HG03565 (cell line): ENCODE measurements around the gene PRKAR1B.

Source experiments
- ATAC-seq: cut with Tn5 transposase; IDR thresholded peaks from one replicate; pipeline ENCODE4 v1.9.1; 2021; ENCODE audit warnings: mild to moderate bottlenecking, moderate library complexity; ENCODE audit not compliant: unreplicated experiment

PRKAR1B gene

DNA sequence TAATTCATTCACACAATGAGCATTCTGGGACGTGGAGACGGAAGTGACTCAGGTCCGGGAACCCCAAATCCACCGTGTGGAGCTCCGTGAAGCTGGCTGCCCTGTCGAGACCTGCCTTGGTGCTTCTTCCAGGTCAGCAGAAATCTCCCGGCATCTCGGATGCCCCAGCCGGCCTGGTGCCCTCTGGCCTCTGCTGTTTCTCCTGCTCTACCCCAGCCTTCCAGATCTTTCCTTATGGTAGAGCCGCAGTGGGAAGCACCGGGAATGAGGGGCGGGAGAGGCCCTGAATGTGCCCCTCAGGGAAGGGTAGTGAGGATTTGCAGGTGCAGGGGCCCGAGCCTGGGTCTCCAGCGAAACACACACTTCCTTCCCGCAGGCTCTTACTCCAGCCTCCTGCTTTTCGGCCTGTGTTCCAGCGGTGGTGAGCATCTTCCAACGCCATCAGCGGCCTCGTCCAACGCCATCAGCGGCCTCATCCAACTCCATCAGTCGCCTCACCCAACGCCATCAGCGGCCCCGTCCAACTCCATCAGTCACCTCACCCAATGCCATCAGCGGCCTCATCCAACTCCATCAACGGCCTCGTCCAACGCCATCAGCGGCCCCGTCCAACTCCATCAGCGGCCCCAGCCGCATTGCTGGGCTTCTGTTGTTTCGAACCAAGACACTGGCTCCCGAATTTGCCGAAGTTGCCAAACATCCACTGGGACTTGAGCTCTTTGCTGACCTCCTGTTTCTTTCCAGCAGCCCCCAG, 150.4 kb downstream of the PRKAR1B start:
- ATAC-seq, result no peak

DNA sequence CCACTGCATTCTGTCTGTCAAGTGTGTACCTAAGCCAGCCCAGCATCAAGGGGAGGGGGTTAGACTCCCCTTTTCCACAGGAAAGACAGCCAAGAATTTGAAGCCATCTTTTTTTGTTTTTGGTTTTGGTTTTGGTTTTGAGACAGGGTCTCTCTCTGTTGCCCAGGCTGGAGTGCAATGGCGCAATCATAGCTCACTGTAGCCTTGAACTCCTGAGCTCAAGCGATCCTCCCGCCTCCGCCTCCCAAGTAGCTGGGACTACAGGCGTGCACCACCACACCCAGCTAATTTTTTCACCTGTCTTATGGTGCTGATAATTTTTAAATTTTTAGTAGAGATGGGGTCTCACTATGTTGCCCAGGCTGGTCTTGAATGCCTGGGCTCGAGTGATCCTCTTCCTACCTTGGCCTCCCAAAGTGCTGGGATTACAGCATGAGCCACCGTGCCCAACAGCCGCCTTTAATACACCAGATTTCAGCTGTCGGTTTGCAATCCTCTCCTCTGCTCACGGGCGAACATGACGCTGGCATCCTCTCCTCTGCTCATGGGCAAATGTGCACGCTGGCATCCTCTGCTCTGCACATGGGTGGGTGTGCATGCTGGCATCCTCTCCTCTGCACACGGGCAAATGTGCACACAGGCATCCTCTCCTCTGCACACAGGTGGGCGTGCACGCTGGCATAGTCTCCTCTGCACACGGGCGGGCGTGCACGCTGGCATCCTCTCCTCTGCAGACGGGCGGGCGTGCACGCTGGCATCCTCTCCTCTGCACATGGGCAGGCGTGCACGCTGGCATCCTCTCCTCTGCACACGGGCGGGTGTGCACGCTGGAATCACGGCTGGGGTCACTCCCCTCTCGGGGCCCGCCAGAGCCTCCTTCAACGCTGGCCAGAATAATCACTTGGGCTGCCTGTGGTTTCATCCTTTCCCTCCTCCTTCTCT, 151.4 kb downstream of the PRKAR1B start:
- no peak for ATAC-seq

DNA sequence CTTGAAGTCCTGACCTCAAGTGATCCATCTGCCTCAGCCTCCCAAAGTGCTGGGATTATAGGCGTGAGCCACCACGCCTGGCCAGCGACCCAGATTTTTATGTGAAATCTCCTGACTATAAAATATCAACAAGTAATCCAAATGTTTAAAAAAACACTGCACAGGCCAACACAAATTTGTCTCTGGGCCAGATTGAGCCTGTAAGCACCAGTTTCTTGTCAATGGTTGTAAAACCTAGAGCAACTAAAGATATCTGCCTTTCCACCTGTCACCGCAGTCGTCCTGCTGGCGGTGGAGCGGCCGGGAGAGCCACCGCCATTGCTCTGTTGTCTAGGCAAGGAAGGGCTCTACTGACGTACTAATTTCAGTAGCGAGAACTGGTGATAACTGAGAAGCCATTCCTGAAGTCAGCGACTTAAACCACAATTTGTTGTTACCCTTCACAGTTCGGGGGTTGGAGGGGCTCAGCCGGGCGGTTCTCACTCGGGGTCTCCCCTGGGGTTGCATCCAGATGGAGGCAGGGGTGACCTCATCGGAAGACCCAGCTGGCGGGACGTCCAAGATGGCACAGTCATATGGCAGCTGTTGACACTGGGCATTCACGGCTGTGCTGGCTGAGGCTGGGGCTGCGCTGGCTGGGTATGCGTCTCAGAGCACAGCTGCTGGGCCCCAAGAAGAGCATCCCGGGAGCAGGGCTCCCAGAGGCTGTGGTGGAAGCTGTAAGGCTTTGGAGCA, 152.3 kb downstream of the PRKAR1B start:
- no peak for ATAC-seq

DNA sequence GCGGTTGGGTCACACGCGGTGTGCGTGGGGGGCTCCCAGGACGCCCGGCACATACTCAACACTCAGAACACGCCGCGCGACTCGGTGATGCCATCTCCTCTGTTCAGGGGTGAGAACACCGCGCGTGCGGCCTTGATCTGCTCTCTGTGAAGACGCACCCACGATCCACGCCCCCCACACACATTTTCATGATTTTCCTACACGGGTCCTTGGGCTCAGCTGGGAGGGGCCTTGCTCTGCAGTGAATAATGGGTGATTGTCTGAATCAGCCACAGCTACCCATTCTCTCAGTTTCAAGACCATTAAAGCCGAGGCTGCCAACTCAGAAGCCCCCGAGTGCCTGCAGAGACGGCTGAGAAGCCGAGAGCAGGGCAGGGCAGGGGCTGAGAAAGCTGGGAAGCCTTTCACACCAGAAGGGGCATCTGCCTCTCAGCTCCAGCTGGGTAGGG, 153.1 kb downstream of the PRKAR1B start:
- no peak for ATAC-seq

DNA sequence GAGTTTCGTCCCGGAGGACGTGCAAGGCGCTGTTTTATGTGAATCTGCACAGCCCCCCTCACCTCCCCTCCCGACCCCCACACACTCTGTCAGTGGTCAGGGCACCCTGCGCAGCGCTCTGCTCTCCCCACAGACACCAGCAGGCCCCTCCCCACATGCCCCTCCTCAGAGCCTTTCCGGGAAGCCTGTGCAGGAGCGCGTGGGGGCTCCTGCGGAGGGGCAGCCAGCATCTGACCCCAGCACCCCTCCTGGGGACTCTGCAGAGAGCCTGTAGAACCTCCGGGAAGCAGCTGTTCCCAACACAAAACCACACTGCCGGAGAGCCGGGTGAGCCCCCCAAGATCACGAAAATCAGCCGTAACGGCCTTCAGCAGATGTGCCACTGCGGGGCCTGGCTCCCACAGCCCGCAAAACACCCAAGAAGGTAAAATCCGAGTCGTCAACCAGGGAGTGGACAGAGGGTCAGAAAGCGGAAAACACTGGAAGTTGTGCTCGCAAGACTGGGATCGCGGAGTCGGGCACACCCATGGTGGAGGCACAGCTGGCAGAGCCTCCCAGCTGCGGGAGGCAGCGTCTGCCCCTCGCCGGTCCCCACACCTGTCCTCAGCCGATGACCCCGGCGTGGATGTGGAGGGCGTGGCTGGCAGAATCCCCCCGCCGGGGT, 153.7 kb downstream of the PRKAR1B start:
- no peak for ATAC-seq

DNA sequence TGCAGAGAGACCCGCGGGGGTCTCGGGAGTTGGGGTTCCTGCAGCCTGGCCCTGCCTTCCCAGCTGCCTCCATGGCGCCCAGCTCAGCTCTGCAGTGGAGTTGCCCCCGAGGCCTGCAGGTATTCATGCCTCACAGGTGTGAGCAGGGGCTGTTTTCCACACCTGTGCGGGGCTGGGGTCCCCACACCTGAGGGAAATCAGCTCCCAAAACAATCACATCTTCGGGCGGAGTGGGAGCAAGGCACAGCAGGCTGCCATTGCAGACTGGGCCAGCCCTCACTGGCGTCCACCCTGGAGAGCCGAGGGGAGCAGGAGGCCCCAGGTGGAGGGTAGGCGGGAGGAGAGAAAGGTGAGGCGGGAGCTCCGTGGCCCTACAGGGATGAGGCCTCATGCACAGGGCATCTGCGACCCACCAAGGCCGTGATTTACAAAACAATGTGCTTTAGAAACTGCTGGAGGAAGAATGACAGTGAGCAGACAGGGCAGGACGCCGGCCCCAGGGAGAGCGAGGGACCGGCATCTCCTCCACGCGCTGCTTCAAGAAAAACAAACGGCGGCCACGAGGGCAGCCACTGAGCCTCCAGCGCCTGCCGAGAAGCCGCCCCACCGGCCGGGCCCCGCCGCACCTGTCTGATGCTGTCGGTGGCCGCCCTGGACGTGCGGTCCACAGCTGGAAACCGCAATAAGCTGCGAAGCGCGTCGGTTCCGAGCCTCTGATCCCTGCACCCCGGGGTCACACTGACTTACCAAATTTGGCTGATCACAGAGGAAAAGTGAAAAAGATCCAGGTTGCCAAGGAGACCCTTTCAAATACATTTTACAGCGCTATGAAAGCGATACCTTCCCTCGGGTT, 154.4 kb downstream of the PRKAR1B start:
- no peak for ATAC-seq

DNA sequence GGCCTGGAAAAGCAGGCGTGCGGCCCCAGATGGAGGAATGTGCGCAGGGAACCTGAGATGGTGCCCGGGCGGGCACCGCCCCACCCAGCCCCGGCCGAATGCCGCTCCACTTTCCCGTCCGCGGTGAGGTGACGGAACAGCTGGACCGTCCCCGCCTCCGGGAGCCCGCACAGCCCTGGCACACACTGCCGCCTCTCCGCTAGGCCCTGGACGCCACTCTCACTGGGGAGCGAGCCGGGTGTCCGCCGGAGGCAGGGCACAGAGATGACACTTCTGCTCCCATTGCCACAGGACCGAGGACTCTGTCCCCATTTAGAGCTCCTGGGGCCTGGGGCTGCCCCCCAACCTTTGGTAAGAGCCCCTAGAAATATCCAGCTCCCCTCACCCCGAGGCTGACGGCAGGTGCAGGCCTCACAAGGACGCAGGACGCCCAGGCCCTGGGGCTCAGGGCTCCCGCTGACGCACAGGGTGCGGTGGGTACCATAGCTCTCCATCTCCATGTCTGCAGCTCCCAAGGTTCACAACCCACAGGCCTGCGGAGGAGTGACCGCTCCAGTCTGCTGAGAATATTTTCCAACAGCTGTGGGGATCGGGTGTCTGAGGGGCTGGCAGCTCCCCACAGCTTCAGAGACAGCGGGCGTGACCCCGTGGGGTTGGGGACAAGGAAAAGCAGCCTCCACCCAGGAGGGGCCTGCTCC, 155.2 kb downstream of the PRKAR1B start:
- ATAC-seq, result no peak

DNA sequence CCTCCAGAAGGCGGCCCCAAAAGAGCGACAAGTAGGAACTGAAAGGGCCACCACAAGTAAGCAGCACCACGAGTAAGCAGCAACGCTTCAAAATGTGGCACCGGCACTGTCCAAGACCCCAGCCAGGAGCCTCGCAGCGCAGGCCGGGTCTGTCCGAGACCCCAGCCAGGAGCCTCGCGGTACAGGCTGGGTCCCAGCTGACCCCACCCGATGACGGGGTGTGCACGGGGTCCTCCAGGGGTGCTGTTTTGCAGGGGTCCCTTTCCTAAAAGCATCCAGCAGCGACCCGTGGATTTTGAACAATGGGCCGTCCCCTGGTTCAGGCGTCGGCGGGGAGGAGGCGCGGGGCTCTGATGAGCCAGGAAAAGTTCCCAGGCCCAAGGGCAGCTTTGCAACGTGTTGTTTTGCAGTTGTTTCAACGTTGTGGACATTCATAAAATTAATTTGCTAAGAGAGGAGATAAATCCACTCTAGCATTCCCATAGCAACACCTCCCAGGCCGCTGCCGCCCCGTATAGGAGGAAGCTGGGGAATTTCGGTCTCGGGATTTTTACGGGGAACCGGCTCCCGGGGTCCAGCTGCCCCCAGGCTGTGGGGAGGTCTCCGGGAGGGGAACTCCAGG, 155.9 kb downstream of the PRKAR1B start:
- no peak for ATAC-seq

DNA sequence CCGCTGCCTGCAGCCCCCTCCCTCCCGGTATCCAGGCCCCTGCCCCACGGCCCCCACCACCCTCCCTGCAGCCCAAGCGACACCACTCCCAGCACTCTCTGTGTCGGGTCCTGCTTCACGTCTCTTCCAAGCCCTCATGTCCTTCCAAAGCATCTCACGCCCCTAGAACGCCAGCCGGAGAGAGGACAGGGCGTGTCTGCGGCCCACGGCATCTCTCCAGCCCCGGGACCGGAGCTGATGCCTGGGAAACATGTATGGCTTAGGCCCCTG, 156.3 kb downstream of the PRKAR1B start:
- no peak for ATAC-seq

DNA sequence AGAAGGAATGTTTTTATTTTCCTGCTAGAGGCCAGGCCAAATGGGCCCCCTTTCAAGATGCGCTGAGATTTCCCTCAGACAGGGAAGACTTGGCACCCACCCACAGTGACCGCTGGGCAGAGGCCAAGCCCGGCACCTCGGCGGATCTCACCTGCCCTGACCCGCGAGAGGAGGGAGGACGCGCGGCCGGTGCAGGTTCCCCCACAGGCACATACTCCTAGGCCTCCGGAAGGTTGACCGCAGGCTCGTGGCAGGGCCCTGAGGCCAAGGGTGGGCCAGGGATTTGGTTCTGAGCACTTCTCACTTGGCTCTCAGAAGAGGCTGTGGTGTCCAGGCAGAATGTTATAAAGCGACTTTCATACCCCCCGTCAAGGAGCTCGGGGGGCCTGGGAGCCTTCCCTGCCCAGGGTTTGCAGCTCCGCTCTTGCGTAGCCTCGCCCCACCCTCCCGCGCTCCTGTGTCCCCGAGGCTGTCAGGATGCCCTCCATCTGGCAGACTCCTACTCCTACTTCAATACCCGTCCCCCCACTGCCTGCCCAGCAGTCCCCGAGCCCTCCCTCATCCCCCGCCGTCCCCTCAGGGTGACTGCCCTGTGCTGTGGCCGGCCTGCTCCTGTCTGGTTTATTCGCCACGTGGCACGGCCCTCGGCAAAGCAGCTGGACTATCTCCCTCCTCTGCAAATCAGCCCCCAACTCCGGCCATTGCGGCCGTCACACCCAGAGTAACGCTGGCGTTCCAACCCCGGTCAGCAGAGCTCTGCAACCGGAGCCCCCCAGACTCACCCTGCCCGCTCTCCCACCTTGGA, 156.9 kb downstream of the PRKAR1B start:
- no peak for ATAC-seq

DNA sequence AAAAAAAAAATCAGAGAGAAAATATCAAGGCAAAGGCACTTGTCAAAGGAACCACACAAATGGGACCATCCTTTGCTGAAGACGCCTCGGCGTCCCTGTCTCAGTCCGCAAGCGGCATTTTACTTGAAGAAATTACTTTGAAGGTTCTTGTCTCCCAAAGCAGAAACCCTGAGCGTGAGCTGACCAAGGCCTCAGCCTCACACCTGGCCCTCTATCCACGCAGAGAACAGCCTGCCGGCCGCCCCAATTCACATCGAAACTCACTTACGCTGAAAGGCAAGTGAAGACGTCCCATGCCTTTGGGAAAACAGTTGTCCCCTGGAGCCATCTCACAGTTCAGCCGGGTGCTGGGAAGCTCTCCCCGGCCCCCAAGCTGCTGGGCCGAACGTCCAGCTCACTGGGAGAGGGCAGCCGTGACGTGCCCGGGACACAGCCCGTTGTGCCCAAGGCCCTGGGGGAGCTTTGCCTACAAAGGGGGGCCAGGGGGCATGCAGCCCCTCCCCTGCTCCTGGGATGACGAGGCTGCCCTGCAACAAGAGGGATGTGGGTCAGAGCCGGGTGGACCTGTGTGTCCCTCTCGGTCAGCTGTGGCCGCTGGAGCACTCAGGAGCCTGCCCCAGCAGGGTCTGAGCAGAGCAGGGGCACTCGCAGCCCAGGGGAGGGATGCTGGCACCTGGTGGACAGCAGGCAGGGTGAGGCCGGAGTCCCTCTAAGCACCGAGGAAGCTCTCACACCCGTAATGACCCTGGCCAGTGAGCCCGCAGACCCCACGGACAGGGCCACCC, 157.8 kb downstream of the PRKAR1B start:
- no peak for ATAC-seq

DNA sequence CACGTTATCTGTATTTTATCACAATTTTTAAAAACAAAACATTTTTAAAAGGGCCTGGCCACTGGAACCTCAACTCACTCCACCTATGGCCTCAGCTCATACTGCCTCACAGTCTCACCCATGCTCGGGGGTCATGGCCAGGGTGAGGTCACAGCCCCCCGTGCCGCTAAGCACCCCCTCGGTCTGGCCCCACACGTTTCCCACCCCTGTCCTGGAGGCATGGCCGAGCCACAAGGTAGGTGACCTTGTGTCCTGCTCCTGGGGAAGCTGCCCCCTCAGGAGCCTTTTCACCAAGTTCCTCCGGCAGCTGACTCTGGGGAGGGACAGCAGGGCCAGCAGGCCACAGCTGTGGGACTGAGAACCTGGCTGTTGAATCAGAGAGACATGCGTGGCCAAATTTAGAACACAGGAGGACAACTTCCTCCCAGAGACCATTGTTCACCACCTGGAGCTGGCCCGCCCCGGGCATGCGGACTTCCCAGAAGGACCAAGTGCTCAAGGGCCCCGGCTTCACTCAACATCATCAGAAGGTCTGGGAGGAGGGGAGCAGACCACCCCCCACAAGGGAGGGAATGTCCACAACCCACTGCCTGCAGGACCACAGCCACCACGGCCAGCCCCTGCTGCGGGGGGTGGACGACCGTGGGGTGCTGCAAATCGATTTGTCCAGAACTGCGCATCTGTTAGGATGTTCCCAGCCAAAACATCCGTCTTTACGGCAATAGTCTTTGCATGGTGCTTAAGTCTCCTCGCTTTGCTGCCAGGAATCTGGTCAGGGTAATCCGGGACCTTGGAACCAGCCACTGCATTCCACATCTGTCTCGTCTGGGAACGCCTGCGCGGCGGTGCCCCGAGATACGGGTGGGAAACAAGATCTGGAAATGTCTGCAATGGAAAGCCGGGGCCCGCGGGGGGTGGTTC, 158.8 kb downstream of the PRKAR1B start:
- ATAC-seq, result no peak

DNA sequence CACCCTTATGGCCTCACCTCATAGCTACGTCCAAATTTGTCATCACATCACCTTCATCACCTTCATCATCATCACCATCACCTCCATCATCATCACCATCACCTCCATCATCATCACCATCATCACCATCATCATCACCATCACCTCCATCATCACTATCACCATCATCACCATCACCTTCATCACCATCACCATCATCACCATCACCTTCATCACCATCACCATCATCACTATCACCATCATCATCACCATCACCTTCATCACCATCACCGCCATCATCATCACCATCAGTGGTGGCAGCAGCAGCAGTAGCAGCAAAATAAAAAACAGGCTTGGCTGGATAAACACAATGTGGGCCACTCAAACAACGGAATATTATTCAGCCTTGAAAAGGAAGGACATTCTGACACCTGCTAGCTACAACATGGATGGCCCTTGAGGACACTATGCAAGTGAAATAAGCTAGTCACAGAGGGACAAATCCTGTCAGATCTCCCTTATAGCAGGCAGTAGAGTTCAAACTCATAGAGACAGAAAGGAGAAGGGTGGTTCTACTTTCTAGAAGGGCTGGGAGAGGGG, 159.7 kb downstream of the PRKAR1B start:
- no peak for ATAC-seq

DNA sequence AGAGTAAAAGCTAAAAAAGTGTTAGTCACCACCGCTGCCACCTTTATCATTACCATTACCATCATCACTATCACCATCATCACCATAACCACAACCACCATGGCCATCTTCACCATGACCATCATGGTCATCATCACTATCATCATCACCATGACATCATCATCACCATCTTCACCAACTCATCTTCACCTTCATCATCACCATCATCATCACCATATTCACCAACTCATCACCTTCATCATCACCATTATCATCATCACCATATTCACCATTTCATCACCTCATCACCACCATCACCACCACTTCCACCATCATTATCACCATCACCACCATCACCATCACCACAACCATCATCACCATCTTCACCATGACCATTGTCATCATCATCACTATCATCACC, 161.0 kb downstream of the PRKAR1B start:
- ATAC-seq, result no peak

DNA sequence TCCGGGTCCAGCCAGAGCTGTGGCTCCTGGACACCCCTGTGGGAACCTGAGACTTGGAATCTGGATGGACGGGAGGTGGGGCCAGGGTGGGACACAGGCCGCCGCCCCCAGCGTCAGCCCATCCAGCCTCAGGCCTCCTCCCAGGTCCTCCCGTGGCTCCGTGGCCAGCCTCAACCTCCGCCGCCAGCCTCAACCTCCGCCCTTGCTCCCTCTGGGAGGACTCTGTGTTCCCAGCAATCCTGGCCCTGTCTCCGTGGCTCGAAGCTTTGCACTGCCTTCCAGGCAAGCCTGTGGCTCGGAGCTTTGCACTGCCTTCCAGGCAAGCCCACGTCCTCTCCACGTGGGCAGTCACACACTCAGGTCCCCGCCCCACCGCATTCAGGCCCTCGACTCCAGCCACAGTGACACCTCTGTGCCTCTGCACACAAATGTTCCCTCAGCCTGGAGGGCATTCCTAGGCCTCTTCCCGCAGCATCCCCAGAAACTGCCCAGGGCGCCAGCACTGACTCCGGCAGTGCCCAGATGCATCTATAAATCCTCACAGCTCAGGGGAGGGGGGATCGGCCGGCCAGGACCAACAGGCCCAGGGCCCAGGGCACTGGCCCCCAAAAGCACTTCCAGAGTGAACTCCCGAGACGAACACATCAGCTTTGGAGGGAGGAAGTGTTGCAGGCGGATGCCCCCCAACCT, 162.8 kb downstream of the PRKAR1B start:
- no peak for ATAC-seq
